GM12878 (cell line): Measurements from ENCODE around the gene CAPN10. TPM values are rescaled to one million over a fixed set of nuclear protein-coding genes. Genes with fewer than 3 reads are reported as not detected.
A peak's percentile ranks its signal among the peaks of the same experiment; 100 is the strongest.

Experiments used
- ATF7 ChIP-seq: fragments of 450-650 bp; IDR thresholded peaks from 2 replicates; pipeline ENCODE4 v1.6.1; 2016; ENCODE audit warnings: low read depth, mild to moderate bottlenecking
- CBX3 ChIP-seq: fragments of 200-600 bp; sonication (generic); IDR thresholded peaks from 2 replicates; pipeline ENCODE4 v1.6.1; 2016; ENCODE audit warnings: low read depth, borderline replicate concordance
- CHD2 ChIP-seq: IDR thresholded peaks from 2 replicates; pipeline ENCODE4 v1.6.1; 2011; ENCODE audit warnings: low read depth, low read length, improper control_type of control experiment, borderline replicate concordance
- DPF2 ChIP-seq: fragments of 450-650 bp; IDR thresholded peaks from 2 replicates; pipeline ENCODE4 v1.6.1; 2017; ENCODE audit warnings: mild to moderate bottlenecking
- FOXM1 ChIP-seq: IDR thresholded peaks from 2 replicates; pipeline ENCODE4 v1.6.1; 2012; ENCODE audit warnings: low read depth, mild to moderate bottlenecking, inconsistent platforms, low read length, moderate library complexity
- GATAD2B ChIP-seq: fragments of 450-650 bp; conservative IDR thresholded peaks from 2 replicates; pipeline ENCODE4 v1.6.1; 2017; ENCODE audit warnings: low read depth, mild to moderate bottlenecking, moderate library complexity
- HDAC6 ChIP-seq: fragments of 200-600 bp; sonication (generic); IDR thresholded peaks from one replicate; pipeline ENCODE4 v1.8.0; 2017; ENCODE audit warnings: antibody characterized with exemption; ENCODE audit not compliant: unreplicated experiment
- HDGF ChIP-seq: fragments of 450-650 bp; IDR thresholded peaks from 2 replicates; pipeline ENCODE4 v1.6.1; 2016; ENCODE audit warnings: antibody characterized with exemption
- KAT2A ChIP-seq: conservative IDR thresholded peaks from 2 replicates; pipeline ENCODE4 v1.6.1; 2011; ENCODE audit warnings: low read depth, low read length; ENCODE audit not compliant: control insufficient read depth
- MYB ChIP-seq: fragments of 150-350 bp; IDR thresholded peaks from 2 replicates; pipeline ENCODE4 v1.6.1; 2014; ENCODE audit warnings: mild to moderate bottlenecking, low read depth, low read length, borderline replicate concordance
- NFYB ChIP-seq: IDR thresholded peaks from 2 replicates; pipeline ENCODE4 v1.6.1; 2011; ENCODE audit warnings: low read depth, mild to moderate bottlenecking, low read length, improper control_type of control experiment, moderate library complexity; ENCODE audit not compliant: insufficient read depth
- POLR2AphosphoS2 ChIP-seq: IDR thresholded peaks from 2 replicates; pipeline ENCODE4 v1.6.1; 2011; ENCODE audit warnings: low read depth, mild to moderate bottlenecking, low read length, improper control_type of control experiment, moderate library complexity
- POU2F2 ChIP-seq: IDR thresholded peaks from 3 replicates; pipeline ENCODE4 v1.6.1; 2011; ENCODE audit warnings: low read depth, mild to moderate bottlenecking, low read length, borderline replicate concordance
- RAD51 ChIP-seq: fragments of 450-650 bp; IDR thresholded peaks from 2 replicates; pipeline ENCODE4 v1.6.1; 2016; ENCODE audit warnings: moderate library complexity, mild to moderate bottlenecking, inconsistent platforms
- SIN3A ChIP-seq: IDR thresholded peaks from 2 replicates; pipeline ENCODE4 v1.6.1; 2012; ENCODE audit warnings: low read depth, low read length, improper control_type of control experiment
- SMAD1 ChIP-seq: fragments of 450-650 bp; IDR thresholded peaks from 2 replicates; pipeline ENCODE4 v1.6.1; 2018; ENCODE audit warnings: mild to moderate bottlenecking, low read depth; ENCODE audit not compliant: partially characterized antibody
- SMAD5 ChIP-seq: IDR thresholded peaks from 2 replicates; pipeline ENCODE4 v1.6.1; 2016; ENCODE audit warnings: antibody characterized with exemption, low read depth
- SP1 ChIP-seq: IDR thresholded peaks from one replicate; pipeline ENCODE4 v1.6.1; 2011; ENCODE audit warnings: low read depth, low read length
- SPI1 ChIP-seq: IDR thresholded peaks from 2 replicates; pipeline ENCODE4 v1.6.1; 2011; ENCODE audit warnings: low read depth, mild to moderate bottlenecking, low read length, moderate library complexity, borderline replicate concordance; ENCODE audit not compliant: insufficient read depth
- STAT1 ChIP-seq: fragments of 450-650 bp; conservative IDR thresholded peaks from 2 replicates; pipeline ENCODE4 v1.6.1; 2014; ENCODE audit warnings: antibody characterized with exemption, mild to moderate bottlenecking
- ZNF384 ChIP-seq: IDR thresholded peaks from 2 replicates; pipeline ENCODE4 v1.6.1; 2012; ENCODE audit warnings: low read depth, mild to moderate bottlenecking, low read length, improper control_type of control experiment, borderline replicate concordance
- polyA plus RNA-seq, 11 experiments: library from polyadenylated mRNA; depleted of rRNA in 4 of 11; unstranded in 6 of 11; stranded (reverse) in 5 of 11; fragments of >200 nt; fragmentation: Nextera tagmentation in 4 of 11; fragmentation: Illumina TruSeq in 1 of 11; extraction: Ambion mirVana in 4 of 11; extraction: Trizol in 1 of 11; gene quantifications; 1 replicate in 1 of 11; 2 replicates in 10 of 11; pipeline versions ENCODE4 v1.2.1 to v1.2.3, GENCODE V29; 2011 to 2016; ENCODE audit warnings: inconsistent platforms in 2 of 11, missing spikeins in 2 of 11, low read depth in 1 of 11
- total RNA-seq, 4 experiments: library from RNA; depleted of rRNA in 3 of 4; stranded (reverse); fragments of >200 nt in 3 of 4; fragmentation: Illumina TruSeq in 1 of 4; extraction: Trizol in 1 of 4; gene quantifications; 2 replicates each; pipeline versions ENCODE4 v1.2.1 to v1.2.3, GENCODE V29; 2013 to 2021
- TF ChIP-seq, protein P1 (sequence below): fragments of 450-650 bp; IDR thresholded peaks from 2 replicates; pipeline ENCODE4 v1.6.1; 2017; ENCODE audit warnings: mild to moderate bottlenecking, moderate library complexity
- TF ChIP-seq, protein P2 (sequence below): IDR thresholded peaks from 2 replicates; pipeline ENCODE4 v1.6.1; 2011; ENCODE audit warnings: borderline replicate concordance, low read depth, mild to moderate bottlenecking, moderate library complexity, low read length; ENCODE audit not compliant: insufficient read depth, poor library complexity, severe bottlenecking
- TF ChIP-seq, protein P3 (sequence below): fragments of 450-650 bp; formaldehyde crosslinking; IDR thresholded peaks from 2 replicates; pipeline ENCODE4 v1.4.0; 2020; ENCODE audit warnings: mild to moderate bottlenecking, moderate library complexity

The CAPN10 gene
- total and polyA plus RNA-seq, 10 of the 15 experiments (the other 5 are each of a cell fraction or from before 2014, with no cell fraction given), result 0.37 to 40.6 (median 17.5) TPM

DNA sequence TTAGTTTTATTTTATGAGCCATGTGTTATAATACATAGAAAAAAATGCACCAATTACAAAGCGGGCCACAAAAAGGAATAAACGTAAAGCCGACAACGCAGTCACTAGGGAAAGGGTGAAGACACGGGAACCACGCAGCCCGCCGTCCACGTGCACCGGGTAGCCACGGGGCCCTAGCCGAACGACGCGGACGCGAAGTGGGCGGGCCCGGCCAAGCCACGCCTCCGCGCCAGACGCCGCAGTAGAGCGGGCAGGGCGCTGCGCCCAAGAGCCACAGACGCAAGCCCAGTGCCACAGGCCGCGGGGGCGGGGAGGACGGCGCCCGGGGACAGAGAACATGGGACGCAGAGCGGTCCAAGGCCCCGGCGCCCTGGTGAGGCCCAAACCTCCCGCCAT, 26.5 kb upstream of the CAPN10 start, which contains the start of gene DUSP28 (continued):
- TF ChIP-seq, protein P1, sequence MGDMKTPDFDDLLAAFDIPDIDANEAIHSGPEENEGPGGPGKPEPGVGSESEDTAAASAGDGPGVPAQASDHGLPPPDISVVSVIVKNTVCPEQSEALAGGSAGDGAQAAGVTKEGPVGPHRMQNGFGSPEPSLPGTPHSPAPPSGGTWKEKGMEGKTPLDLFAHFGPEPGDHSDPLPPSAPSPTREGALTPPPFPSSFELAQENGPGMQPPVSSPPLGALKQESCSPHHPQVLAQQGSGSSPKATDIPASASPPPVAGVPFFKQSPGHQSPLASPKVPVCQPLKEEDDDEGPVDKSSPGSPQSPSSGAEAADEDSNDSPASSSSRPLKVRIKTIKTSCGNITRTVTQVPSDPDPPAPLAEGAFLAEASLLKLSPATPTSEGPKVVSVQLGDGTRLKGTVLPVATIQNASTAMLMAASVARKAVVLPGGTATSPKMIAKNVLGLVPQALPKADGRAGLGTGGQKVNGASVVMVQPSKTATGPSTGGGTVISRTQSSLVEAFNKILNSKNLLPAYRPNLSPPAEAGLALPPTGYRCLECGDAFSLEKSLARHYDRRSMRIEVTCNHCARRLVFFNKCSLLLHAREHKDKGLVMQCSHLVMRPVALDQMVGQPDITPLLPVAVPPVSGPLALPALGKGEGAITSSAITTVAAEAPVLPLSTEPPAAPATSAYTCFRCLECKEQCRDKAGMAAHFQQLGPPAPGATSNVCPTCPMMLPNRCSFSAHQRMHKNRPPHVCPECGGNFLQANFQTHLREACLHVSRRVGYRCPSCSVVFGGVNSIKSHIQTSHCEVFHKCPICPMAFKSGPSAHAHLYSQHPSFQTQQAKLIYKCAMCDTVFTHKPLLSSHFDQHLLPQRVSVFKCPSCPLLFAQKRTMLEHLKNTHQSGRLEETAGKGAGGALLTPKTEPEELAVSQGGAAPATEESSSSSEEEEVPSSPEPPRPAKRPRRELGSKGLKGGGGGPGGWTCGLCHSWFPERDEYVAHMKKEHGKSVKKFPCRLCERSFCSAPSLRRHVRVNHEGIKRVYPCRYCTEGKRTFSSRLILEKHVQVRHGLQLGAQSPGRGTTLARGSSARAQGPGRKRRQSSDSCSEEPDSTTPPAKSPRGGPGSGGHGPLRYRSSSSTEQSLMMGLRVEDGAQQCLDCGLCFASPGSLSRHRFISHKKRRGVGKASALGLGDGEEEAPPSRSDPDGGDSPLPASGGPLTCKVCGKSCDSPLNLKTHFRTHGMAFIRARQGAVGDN, result peak; percentile 85
- TF ChIP-seq, protein P2, sequence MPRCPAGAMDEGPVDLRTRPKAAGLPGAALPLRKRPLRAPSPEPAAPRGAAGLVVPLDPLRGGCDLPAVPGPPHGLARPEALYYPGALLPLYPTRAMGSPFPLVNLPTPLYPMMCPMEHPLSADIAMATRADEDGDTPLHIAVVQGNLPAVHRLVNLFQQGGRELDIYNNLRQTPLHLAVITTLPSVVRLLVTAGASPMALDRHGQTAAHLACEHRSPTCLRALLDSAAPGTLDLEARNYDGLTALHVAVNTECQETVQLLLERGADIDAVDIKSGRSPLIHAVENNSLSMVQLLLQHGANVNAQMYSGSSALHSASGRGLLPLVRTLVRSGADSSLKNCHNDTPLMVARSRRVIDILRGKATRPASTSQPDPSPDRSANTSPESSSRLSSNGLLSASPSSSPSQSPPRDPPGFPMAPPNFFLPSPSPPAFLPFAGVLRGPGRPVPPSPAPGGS, result no peak
- TF ChIP-seq MYB (no peak), ATF7 (no peak), HDAC6 (no peak), ZNF384 (no peak), KAT2A (no peak), SMAD5 (peak; percentile 66), POLR2AphosphoS2 (peak; percentile 29; the same call in 1 of the 2 replicates), RAD51 (peak; percentile 75), NFYB (no peak), SP1 (peak; percentile 51), FOXM1 (no peak), STAT1 (no peak), SIN3A (peak; percentile 84; the same call in 1 of the 2 replicates), DPF2 (no peak), HDGF (0 out of 2 replicates have a peak, but pooled peaks have one; percentile 19), SPI1 (no peak), SMAD1 (no peak), CHD2 (0 out of 2 replicates have a peak, but pooled peaks have one; percentile 56), CBX3 (no peak), GATAD2B (no peak; the same call in 1 of the 2 replicates), POU2F2 (peak; percentile 42; the same call in 2 of the 3 replicates)
- TF ChIP-seq, protein P3, sequence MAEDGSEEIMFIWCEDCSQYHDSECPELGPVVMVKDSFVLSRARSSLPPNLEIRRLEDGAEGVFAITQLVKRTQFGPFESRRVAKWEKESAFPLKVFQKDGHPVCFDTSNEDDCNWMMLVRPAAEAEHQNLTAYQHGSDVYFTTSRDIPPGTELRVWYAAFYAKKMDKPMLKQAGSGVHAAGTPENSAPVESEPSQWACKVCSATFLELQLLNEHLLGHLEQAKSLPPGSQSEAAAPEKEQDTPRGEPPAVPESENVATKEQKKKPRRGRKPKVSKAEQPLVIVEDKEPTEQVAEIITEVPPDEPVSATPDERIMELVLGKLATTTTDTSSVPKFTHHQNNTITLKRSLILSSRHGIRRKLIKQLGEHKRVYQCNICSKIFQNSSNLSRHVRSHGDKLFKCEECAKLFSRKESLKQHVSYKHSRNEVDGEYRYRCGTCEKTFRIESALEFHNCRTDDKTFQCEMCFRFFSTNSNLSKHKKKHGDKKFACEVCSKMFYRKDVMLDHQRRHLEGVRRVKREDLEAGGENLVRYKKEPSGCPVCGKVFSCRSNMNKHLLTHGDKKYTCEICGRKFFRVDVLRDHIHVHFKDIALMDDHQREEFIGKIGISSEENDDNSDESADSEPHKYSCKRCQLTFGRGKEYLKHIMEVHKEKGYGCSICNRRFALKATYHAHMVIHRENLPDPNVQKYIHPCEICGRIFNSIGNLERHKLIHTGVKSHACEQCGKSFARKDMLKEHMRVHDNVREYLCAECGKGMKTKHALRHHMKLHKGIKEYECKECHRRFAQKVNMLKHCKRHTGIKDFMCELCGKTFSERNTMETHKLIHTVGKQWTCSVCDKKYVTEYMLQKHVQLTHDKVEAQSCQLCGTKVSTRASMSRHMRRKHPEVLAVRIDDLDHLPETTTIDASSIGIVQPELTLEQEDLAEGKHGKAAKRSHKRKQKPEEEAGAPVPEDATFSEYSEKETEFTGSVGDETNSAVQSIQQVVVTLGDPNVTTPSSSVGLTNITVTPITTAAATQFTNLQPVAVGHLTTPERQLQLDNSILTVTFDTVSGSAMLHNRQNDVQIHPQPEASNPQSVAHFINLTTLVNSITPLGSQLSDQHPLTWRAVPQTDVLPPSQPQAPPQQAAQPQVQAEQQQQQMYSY, result no peak
